Mucosa of descending colon (tissue), 3 donors: ENCODE results near the gene TOR1AIP2. TPM values are rescaled to one million over a fixed set of nuclear protein-coding genes. Genes with fewer than 3 reads are reported as not detected.
A peak's percentile ranks its signal among the peaks of the same experiment; 100 is the strongest.

Experiments used
- ATAC-seq: fragments of 200-7000 bp; cut with Tn5 transposase; one replicate; pipeline ENCODE4 v1.9.1; 2020; ENCODE audit warnings: mild to moderate bottlenecking, moderate library complexity
- DNase-seq, 3 donors: peaks; one replicate each; pipeline ENCODE4 v3.0.0-alpha.2; 2020
- H3K36me3 ChIP-seq: fragments of 200-600 bp; one replicate; pipeline ENCODE4 v1.8.0; 2021; ENCODE audit warnings: low read depth, mild to moderate bottlenecking
- H3K4me1 ChIP-seq: fragments of 200-600 bp; one replicate; pipeline ENCODE4 v1.8.0; 2021; ENCODE audit warnings: low read depth, mild to moderate bottlenecking
- H3K4me3 ChIP-seq: fragments of 200-600 bp; one replicate; pipeline ENCODE4 v1.8.0; 2021; ENCODE audit warnings: mild to moderate bottlenecking
- H3K9me3 ChIP-seq: fragments of 200-600 bp; one replicate; pipeline ENCODE4 v1.8.0; 2021; ENCODE audit warnings: mild to moderate bottlenecking
- intact Hi-C, 2 donors: fragments of 100-400 bp; cut with DNase I in 1 of 2; cut with micrococcal nuclease in 1 of 2; formaldehyde crosslinking; loops; one replicate each; pipeline versions ENCODE4 v1.11.0 to v1.11.1; 2022; cut with DNase I, micrococcal nuclease
- total RNA-seq, 3 donors: library from RNA; stranded (reverse); fragmentation: NEBNext Ultra II Directional in 2 of 3; extraction: Animal tissue kit (Norgen Biotek cat#: 25700) in 2 of 3; gene quantifications; one replicate each; pipeline versions ENCODE4 v1.2.1 to v1.2.4, GENCODE V29; 2021 to 2023
- TF ChIP-seq, protein P1 (sequence below): fragments of 200-600 bp; IDR thresholded peaks from one replicate; pipeline ENCODE4 v1.8.0; 2022; ENCODE audit warnings: antibody characterized with exemption, mild to moderate bottlenecking
- donor health status: DM: no; HTN: no; CAD: no; lungs with moderate emphysema.
- donor health status: DM: no; HTN: no; CAD: no.
- donor health status: DM: no; HTN: yes; CAD: no.

The TOR1AIP2 gene
- total RNA-seq, 3 donors from 2014 or later: 72.9 to 79.2 (median 73.4) TPM

DNA sequence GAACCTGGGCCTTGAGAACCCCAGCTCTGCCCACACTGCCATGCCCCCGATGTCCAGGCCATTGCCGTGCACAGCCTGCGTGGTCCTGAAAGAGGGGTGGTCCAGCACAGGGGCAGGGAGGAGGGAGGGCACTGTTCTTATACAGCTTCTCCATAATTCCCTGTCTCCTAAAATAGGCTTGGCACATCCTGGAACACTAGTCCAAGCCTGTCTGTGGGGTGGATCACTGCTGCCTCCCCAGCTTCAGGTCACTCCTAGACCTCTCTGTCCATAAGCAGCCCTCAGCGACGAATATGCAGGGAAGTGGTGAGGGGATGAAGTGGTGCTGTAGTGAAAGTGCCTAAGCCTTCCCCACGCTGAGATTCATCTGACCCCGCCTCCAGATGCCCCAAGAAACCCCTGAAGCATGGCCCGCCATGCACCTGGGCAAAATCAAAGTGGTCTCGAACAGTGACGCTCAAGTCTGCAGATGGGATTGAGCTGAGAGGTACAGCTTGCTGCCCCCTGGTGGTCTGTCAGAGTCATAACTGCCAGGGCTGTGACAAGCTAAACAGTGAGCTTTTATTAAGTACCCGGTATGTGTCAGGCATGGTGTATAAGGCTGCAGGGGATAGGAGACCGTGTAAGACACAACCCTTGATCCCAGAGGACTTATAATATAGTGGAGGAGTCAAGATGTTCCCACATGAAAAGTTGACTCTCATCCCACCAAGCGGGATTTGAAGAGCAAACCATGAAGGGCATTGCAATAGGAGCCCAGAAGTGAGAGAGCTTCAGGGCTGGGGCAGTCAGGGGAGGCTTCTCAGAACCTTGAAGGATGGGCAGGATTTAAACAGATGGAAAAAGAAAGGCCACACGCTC is 67.9 kb downstream of the TOR1AIP2 start:
- ATAC-seq: peak; percentile 71
- Histone ChIP-seq H3K36me3 (no peaks in the 10 kb centered on the region), H3K4me3 (no peak overlapping the region), H3K9me3 (no peaks in the 10 kb centered on the region), H3K4me1 (peaks cover 4% of the 10 kb centered on the region)
- intact Hi-C loops: loop anchor here (5.0 kb wide), 1 partner anchor 102 kb away; no protein-coding TSS in a partner anchor
- TF ChIP-seq, protein P1, sequence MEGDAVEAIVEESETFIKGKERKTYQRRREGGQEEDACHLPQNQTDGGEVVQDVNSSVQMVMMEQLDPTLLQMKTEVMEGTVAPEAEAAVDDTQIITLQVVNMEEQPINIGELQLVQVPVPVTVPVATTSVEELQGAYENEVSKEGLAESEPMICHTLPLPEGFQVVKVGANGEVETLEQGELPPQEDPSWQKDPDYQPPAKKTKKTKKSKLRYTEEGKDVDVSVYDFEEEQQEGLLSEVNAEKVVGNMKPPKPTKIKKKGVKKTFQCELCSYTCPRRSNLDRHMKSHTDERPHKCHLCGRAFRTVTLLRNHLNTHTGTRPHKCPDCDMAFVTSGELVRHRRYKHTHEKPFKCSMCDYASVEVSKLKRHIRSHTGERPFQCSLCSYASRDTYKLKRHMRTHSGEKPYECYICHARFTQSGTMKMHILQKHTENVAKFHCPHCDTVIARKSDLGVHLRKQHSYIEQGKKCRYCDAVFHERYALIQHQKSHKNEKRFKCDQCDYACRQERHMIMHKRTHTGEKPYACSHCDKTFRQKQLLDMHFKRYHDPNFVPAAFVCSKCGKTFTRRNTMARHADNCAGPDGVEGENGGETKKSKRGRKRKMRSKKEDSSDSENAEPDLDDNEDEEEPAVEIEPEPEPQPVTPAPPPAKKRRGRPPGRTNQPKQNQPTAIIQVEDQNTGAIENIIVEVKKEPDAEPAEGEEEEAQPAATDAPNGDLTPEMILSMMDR: peak; percentile 83
- DNase-seq: peak in 2 of 3 donors; percentile 49 to 58

DNA sequence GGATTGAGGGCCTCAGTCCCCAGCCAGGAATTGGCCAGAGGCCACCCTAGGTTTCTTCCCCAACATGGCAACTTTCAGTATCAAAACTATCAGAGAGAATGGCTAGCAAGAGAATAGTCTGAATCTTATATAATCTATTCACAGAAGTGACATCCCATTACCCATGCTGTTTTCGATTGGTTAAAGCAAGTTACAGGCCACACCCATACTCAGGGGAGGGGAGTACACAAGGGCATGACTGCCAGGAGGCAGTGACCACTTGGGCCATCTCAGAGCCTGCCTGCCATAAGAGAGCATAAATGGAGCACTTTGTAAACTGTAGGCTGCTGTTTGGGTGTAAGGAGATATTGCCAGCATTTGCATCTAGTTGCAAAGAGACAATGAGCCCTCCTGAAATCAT is 69.1 kb downstream of the TOR1AIP2 start:
- TF ChIP-seq, protein P1: no peak
- DNase-seq: no peak
- intact Hi-C loops: no loop called here
- Histone ChIP-seq H3K4me3 (no peak overlapping the region), H3K4me1 (no peaks in the 10 kb centered on the region), H3K9me3 (no peaks in the 10 kb centered on the region), H3K36me3 (no peaks in the 10 kb centered on the region)
- no peak for ATAC-seq

DNA sequence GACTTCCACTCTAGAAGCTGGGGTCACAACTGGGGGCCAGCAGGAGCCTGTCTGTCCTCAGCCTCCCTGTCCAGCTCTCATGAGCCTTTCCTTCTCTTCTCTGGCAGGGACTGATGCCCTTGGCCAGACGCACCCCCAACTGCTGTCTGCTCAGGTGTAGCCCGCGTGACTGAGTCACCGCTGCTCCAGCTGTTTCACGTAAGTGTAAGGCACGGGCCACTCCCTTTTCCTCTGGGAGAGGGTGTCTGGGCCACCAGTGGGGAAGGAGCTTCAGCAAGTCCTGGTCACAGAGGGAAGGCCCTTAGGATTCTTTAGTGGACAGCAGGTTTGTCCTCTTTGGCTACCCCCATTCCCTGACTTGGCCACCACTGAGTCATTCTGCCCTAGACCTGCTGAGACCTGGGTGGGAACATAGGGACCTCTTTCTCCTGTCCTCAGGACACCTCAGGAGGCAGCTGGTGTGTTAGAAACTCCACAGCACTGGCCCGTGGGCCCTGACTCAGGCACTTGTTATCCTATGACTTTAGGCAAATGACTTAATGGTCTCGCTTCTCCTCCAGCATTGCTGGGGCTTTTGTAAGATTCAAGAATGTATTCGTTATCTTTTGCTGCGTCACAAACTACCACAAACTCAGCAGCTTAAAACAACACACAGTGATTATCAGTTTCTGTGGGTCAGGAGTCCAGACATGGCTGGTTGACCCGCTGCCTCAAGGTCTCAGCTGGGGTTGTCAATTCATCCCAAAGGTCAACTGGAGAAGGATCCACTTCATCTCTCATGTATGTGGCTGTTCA is 69.7 kb downstream of the TOR1AIP2 start:
- DNase-seq (no peak), ATAC-seq (no peak)
- intact Hi-C loops: no loop called here

DNA sequence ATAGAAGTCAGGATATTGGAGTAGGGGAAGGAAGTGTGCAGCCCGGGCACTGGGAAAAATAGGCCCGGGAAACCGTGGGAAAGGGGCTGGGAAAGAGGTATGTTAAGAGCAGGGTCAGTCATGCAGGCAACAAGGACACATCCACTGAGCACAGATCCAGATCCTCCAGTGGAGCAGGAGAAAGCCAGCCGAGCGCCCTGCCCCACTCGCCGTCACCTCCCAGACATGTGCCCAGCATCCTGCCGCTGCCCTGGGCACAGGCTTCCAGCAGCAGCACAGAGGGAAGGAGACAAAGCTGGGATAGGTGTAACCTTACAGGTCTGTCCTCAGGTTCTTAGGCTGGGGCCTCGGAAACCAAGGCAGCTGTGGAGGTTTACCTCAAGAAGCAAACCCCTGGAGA is 70.3 kb downstream of the TOR1AIP2 start:
- intact Hi-C loops: no loop called here
- Histone ChIP-seq H3K4me1 (no peaks in the 10 kb centered on the region), H3K4me3 (no peak overlapping the region), H3K9me3 (no peaks in the 10 kb centered on the region), H3K36me3 (no peaks in the 10 kb centered on the region)
- no peak for ATAC-seq
- DNase-seq: no peak
- TF ChIP-seq, protein P1: no peak

More for the DNA sequence above, 69.7 kb downstream of the TOR1AIP2 start:
- H3K4me3 ChIP-seq: no peak overlapping the region
- no peaks in the 10 kb centered on the region for H3K9me3 ChIP-seq
- TF ChIP-seq, protein P1: no peak
- no peaks in the 10 kb centered on the region for H3K36me3 ChIP-seq
- H3K4me1 ChIP-seq: no peaks in the 10 kb centered on the region

DNA sequence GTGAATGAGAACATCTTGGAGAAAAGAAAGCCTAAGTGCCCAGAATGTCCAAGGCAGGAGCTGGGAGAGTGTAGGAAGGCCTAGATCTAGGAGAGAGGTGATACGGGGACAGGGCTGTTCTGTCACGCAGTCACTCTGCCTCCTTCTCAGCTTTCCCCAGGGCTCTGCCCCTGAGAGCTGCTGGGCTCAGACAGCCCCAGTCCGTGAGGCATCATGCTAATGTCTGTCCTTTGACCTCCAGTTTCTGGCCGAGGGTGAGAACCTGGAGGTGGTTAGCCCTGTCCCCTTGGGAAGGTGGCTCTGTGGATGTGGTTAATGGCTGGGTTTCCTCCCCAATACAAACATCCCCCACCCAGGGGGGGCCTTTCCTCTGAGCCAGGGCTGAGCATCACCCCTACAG is 71.3 kb downstream of the TOR1AIP2 start:
- Histone ChIP-seq H3K36me3 (no peaks in the 10 kb centered on the region), H3K9me3 (no peaks in the 10 kb centered on the region), H3K4me1 (no peaks in the 10 kb centered on the region), H3K4me3 (no peak overlapping the region)
- intact Hi-C loops: no loop called here
- ATAC-seq: no peak
- TF ChIP-seq, protein P1: no peak
- DNase-seq: no peak
